NCI-H1092 treated with DMSO at 0.1 percent for 48 hours (cell line): ENCODE measurements around the gene IL1R2.

Experiments
- DNase-seq: peaks from one replicate; lab custom pipeline; 2025; lab: John Stamatoyannopoulos, UW

The IL1R2 gene

GRCh38 chr2:102041351-102041750, 49.6 kb downstream of the IL1R2 start:
- no peak for DNase-seq

- no peak for DNase-seq
Observed at GRCh38 chr2:102042196-102043081, 50.7 kb downstream of the IL1R2 start.

DNA sequence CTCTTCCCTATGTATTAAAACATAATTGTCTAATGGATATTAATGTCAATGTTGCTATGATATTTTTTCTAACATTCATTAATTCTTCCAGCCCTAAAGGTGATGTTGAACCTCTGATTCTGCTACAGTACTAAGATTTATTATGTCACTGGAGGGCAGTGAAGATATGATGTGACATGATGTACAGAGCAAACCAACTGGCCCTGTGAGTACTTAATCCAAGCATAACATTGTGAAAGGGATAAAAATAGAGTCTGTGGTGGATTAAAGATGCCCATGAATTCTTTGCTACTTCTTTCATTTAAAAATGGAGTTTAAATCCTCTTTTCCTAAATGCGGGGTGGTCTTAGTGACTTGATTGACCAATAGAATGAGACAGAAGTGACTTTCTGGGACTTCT, 51.8 kb downstream of the IL1R2 start:
- no peak for DNase-seq

DNA sequence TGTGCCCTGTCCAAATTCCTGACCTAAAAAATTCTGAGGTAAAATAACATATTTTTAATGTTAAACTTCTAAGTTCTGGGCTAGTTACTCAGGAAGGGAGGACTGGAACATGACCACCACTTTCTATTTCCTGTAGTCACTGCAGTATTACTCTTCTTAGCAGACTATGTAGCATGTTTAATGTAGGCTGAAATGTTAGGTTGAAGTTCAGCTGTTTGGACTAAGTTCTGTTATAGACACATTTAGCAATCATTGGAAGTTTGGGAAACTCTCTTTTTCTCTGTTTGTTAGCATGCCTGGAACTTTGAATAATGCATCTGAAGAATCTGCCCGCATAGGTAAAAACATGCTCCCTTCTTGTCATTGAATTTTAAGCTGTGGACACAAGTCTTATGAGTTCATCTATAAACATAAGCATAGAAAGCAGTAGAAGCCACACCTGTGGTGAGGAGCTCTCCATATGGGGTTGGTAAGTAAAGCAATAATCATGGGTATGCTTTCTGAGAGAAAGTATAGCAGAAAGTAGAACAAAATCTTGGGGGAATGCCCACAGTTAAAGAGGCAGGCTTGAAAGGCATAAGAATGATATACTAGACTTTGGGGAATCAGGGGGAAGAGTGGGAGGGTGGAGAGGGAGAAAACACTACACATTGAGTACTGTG, 52.6 kb downstream of the IL1R2 start:
- no peak for DNase-seq

- DNase-seq = no peak
Observed at GRCh38 chr2:102044967-102045489, 53.3 kb downstream of the IL1R2 start.

GRCh38 chr2:102045697-102046096, 53.9 kb downstream of the IL1R2 start:
- DNase-seq = no peak

- no peak for DNase-seq
Observed at GRCh38 chr2:102046135-102046986, 54.6 kb downstream of the IL1R2 start.

DNA sequence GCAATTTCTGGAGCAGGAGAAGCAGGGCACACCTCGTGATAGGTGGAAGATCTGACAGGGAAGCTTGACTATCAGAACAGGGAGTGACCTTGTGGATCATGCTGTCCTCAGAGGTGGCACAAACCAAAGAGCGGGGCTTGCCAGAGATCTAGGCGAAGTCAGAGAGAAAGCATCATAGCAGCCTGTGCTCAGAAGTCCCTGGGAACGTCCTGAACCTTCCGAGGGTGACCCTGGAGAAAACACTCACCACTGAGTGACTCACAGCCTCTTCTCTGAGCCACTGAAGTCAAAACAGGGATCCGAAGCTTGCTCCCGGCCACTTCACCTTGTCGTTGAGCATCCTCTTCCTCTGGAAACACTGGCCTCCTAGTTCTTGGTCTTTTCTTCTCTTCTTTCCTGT, 56.7 kb downstream of the IL1R2 start:
- no peak for DNase-seq

- DNase-seq = no peak
Observed at GRCh38 chr2:102049756-102050443, 58.1 kb downstream of the IL1R2 start.

DNA sequence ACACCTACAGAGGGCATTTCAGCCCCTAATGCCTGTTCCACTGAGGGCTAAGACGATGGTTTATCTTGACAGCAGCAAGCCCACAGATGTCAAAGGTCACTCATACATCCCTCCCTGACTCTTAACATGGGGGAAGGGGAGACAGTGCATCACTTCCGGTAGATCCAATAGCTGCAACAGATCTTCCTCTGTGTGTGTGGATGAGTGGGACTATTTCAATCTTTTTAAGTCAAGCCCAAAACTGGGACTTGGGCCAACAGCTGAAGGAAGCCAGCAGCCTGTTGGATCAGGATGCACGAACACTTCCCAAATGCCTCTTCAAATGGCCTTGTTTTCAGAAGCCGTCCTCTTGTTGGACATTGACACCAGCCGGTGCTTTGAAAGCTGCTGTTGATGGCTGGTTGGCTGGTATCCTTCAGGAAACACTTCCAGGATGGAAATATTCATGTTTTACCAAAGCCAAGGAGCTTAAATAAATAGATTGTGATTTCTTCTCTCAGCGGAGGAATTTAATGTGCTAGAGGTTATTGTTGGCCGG, 59.2 kb downstream of the IL1R2 start:
- no peak for DNase-seq

DNA sequence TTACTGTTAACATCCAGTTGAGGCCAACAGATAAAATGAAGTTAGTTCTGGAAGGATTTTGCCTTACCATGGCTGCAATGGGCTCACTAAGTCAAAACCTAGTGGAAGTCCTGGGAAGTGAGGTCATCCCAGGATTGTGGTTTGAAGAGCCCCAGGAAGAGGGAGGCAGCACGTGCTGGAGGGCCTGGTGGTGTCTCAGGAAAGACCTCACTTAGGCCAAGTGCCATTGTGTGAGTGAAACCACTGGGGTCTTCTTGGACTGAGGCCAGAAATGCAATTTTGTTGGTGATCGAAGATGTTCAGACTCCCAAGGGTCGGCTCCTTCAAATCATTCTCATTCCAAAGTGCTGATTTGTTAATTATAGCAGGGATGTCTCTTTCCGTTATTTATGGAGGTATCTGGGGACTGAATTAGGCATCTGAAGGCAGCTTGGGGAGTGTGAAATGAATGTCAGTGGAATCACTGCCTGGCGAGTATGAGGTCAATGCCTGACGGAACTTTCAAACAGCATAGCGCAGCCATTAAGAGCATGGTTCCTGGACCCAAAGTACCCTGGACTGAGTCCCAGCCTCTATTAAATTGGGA, 60.0 kb downstream of the IL1R2 start:
- no peak for DNase-seq

- no peak for DNase-seq
Observed at GRCh38 chr2:102052365-102052764, 60.6 kb downstream of the IL1R2 start.

DNA sequence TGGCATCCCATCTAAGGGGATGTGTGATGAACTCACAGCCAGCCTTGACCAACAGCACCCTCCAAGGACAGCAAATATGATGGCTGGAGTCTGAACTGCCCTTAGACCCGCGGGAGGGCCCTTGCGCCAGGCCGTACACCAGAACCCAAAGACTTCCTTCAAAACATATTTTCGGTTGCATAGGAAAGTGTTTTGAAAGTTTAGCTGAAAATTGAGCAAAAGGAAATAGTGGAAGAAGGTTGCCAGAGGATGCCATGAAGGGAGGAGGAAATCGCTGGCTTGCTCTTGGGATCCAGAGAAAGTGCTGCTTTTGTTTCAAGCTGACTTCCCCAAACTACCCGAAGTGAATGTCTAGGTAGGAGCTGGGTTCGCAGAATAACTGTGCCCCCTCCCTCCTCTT, 61.3 kb downstream of the IL1R2 start:
- DNase-seq = no peak

GRCh38 chr2:102055346-102055990, 63.7 kb downstream of the IL1R2 start:
- DNase-seq = no peak

DNA sequence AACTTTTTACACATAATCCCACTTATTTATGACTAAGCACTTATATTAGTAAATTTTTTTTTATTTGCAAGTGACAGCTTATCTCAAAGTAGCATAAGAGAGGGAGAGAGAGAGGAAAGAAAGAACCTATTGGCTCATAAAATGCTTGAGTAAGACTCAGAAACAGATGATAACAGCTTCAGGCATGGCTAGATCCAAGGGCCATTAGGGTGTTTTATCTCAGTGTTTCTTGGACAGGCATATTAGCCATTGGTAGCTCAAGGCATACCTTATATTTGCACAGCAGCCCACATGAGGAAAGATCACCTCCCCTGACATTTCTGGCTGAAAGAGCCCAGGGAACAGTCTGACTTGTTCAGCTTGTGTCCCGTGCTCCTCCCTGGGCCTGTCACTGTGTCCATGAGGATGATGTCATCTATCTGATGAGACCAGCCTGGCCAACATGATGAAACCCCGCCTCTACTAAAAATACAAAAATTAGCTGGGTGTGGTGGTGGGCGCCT, 64.4 kb downstream of the IL1R2 start:
- no peak for DNase-seq

GRCh38 chr2:102057502-102058292, 65.9 kb downstream of the IL1R2 start:
- DNase-seq = no peak

DNA sequence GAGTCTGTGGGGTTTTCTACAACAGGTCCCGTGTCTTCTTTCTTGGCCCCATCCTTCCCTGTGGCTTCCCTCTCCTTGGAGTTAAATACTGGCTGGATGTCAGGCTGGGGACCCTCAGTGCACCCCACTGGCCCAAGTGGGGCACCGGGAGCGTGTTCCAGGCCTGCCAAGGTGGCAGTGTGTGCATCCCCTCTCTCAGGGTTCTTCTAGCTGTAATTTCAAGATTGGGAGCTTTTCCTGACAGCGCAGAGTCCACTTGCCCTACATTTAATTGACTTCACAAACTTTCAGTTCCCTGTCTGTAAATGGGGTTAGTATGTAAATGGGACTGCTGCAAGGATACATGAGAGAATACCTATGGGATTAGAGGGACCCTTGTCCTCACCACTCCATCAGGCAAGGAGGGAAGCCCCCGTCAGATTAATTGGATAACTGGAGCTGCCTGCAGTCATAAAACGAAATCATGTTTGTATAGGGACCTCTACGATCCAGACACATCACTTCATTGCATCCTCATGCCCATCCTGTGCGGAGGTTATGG, 66.6 kb downstream of the IL1R2 start:
- DNase-seq = no peak

GRCh38 chr2:102059151-102059550, 67.4 kb downstream of the IL1R2 start:
- no peak for DNase-seq

DNA sequence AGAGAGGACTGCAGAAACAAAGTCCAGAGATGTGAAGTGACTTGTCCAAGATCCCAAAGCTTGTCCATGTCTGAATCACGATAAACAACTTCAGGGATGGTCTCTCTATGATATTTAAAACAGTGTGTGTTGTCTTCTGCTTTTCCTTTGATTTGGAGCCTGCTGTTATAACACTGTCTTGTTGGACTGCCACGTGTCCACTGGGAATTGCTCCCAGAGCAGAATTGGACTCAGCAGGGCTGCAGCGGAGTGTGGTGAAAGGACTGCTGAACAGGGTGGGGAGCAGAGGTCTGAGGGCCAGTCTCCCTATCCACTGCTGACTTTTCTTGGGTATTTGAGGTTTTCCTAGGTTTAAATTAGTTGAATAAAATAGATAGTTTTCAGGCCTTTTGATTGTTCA, 68.3 kb downstream of the IL1R2 start:
- no peak for DNase-seq
